CD4-positive, alpha-beta T cell (primary cell): ENCODE results near the gene ZNF846. TPM values are rescaled to one million over a fixed set of nuclear protein-coding genes. Genes with fewer than 3 reads are reported as not detected.
"Not testable (repeated sequence)": the region's sequence is repeated elsewhere in the genome, so short reads cannot be mapped to it uniquely, and the experiment has no call there.

Source experiments
- ATAC-seq: fragments of 200-7000 bp; cut with Tn5 transposase; one replicate; pipeline ENCODE4 v1.10.0; 2022; ENCODE audit warnings: mild to moderate bottlenecking; ENCODE audit not compliant: poor library complexity
- CTCF ChIA-PET: fragments of 350-600 bp; sonication (Branson Sonifier 250); formaldehyde crosslinking; loops from one replicate; lab custom pipeline; 2021; ENCODE audit warnings: antibody characterized with exemption, inconsistent platforms; lab: Charles Lee
- POLR2A ChIA-PET: fragments of 350-600 bp; sonication (Branson Sonifier 250); formaldehyde crosslinking; loops from one replicate; lab custom pipeline; 2021; ENCODE audit warnings: antibody characterized with exemption, inconsistent platforms; lab: Charles Lee
- DNase-seq, 14 experiments: peaks; one replicate each; pipeline ENCODE4 v3.0.0-alpha.2; 2013 to 2020; ENCODE audit warnings: mixed read lengths in 2 of 14
- H3K27ac ChIP-seq, 2 donors: one replicate each; pipeline versions ENCODE4 v1.5.1 to v1.7.0; 2013; ENCODE audit warnings: low read length in 2 of 2, low read depth in 1 of 2, mild to moderate bottlenecking in 1 of 2
- H3K27me3 ChIP-seq, 2 experiments: 1 replicate in 1 of 2; 2 replicates in 1 of 2; pipeline versions ENCODE4 v1.6.1 to v1.7.0; 2013; ENCODE audit warnings: low read length in 2 of 2, control low read depth in 1 of 2, mild to moderate bottlenecking in 1 of 2, moderate library complexity in 1 of 2; ENCODE audit not compliant: insufficient read depth in 2 of 2, control insufficient read depth in 1 of 2
- H3K36me3 ChIP-seq: one replicate; pipeline ENCODE4 v1.6.1; 2013; ENCODE audit warnings: low read length, control low read depth; ENCODE audit not compliant: insufficient read depth
- H3K4me1 ChIP-seq: one replicate; pipeline ENCODE4 v1.6.1; 2013; ENCODE audit warnings: low read length, control low read depth; ENCODE audit not compliant: insufficient read depth
- H3K4me3 ChIP-seq: one replicate; pipeline ENCODE4 v1.5.1; 2013; ENCODE audit warnings: mild to moderate bottlenecking, low read length, moderate library complexity
- H3K9me3 ChIP-seq, 2 experiments: 1 replicate in 1 of 2; 2 replicates in 1 of 2; pipeline versions ENCODE4 v1.6.1 to v1.7.0; 2013; ENCODE audit warnings: low read length in 2 of 2, mild to moderate bottlenecking in 2 of 2, control low read depth in 1 of 2, moderate library complexity in 1 of 2; ENCODE audit not compliant: control insufficient read depth in 1 of 2, insufficient read depth in 1 of 2
- H3K27ac Mint-ChIP-seq: one replicate; pipeline ENCODE4 v1.8.0; 2020; ENCODE audit warnings: mixed read lengths
- H3K27me3 Mint-ChIP-seq: one replicate; pipeline ENCODE4 v1.8.0; 2021; ENCODE audit warnings: mixed read lengths
- H3K36me3 Mint-ChIP-seq: one replicate; pipeline ENCODE4 v1.8.0; 2021; ENCODE audit warnings: low read depth, mixed read lengths
- H3K4me1 Mint-ChIP-seq: one replicate; pipeline ENCODE4 v1.8.0; 2021; ENCODE audit warnings: low read depth, mixed read lengths
- H3K4me3 Mint-ChIP-seq: one replicate; pipeline ENCODE4 v1.8.0; 2020; ENCODE audit warnings: mild to moderate bottlenecking, mixed read lengths
- H3K9me3 Mint-ChIP-seq: one replicate; pipeline ENCODE4 v1.8.0; 2020; ENCODE audit warnings: mixed read lengths
- CTCF ChIP-seq: fragments of 200-600 bp; IDR thresholded peaks from one replicate; pipeline ENCODE4 v1.8.0; 2022; ENCODE audit warnings: antibody characterized with exemption, mild to moderate bottlenecking
- intact Hi-C, 2 experiments: fragments of 100-400 bp; cut with DNase I in 1 of 2; cut with micrococcal nuclease in 1 of 2; formaldehyde crosslinking; loops; one replicate each; pipeline versions ENCODE4 v1.15.1 to v1.9.0; 2023 to 2025; cut with DNase I, micrococcal nuclease
- total RNA-seq, 174 experiments: library from RNA in 2 of 174; stranded (reverse) in 2 of 174; gene quantifications; one replicate each; pipeline ENCODE4 v1.2.3 and lab custom pipeline; 2021 to 2026

ZNF846 gene
- total RNA-seq, 2 experiments from 2014 or later: 7.9 to 8.5 TPM

DNA sequence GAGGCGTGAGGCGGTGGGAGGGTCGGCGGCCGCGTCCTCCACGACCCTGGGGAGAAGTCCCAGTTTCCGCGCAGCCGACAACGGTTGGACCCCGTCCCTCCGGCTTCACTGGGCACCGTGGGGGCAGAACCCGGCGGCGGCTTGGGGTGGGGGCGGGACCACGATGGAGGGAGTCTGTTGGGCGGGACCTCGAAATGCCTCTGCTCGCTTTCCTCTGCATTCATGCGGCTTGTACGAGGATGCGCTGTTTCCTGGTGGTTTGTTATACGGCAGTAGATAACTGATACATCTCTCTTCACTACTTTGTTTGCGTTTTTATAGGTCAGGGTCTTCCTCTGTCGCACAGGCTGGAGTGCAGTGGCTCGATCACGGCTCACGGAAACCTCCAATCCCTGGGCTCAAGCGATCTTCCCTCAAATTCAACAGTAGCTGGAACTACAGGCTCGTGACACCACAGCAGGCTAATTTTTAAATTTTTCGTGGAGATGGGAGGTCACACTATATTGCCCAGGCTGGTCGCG, 24.6 kb upstream of the ZNF846 start:
- intact Hi-C loops: loop anchor here (2.0 to 10.0 kb wide), 4 partner anchors 358 to 958 kb away; partner anchors contain the start of genes ZNF266 (in 2 of the 2), MBD3L1 (in 1 of the 2), ZNF558 (in 1 of the 2) and ZNF559 (in 1 of the 2)
- H3K4me3 Mint-ChIP-seq: peak overlapping the region; percentile 86
- H3K36me3 Mint-ChIP-seq: no peaks in the 10 kb centered on the region
- H3K36me3 ChIP-seq: no peaks in the 10 kb centered on the region
- DNase-seq (peak; percentile 38 to 87 (median 62)), ATAC-seq (peak; percentile 13)
- H3K9me3 Mint-ChIP-seq: no peaks in the 10 kb centered on the region
- peak overlapping the region; percentile 85 for H3K4me3 ChIP-seq
- no peaks in the 10 kb centered on the region for H3K27me3 ChIP-seq
- no peak for TF ChIP-seq CTCF
- POLR2A ChIA-PET: interaction anchor here (0.8 to 1.8 kb wide), 7 partner anchors 16 to 210 kb away, joined by 3 to 11 read pairs (median 3); partner anchors contain the start of gene ZNF846
- H3K27me3 Mint-ChIP-seq: no peaks in the 10 kb centered on the region
- peaks cover 0 to 13% of the 10 kb centered on the region in 2 experiments for H3K9me3 ChIP-seq
- H3K4me1 Mint-ChIP-seq: peaks cover 32% of the 10 kb centered on the region
- peak overlapping the region; percentile 89 for H3K27ac Mint-ChIP-seq
- peak overlapping the region; percentile 91 to 97 for H3K27ac ChIP-seq
- H3K4me1 ChIP-seq: peaks cover 22% of the 10 kb centered on the region
- CTCF ChIA-PET: interaction anchor here (1.7 kb wide), 1 partner anchor 167 kb away, joined by 5 read pairs; no protein-coding TSS in a partner anchor

GRCh38 chr19:9792206-9793070, 23.9 kb upstream of the ZNF846 start:
- no peaks in the 10 kb centered on the region for H3K27me3 Mint-ChIP-seq
- ChIA-PET CTCF (interaction anchor here (1.7 kb wide), 1 partner anchor 167 kb away, joined by 5 read pairs; no protein-coding TSS in a partner anchor), POLR2A (interaction anchor here (1.0 to 1.8 kb wide), 3 partner anchors 23 to 206 kb away, joined by 3 to 11 read pairs (median 4); partner anchors contain the start of gene ZNF846)
- peak overlapping the region; percentile 89 for H3K27ac Mint-ChIP-seq
- no peaks in the 10 kb centered on the region for H3K36me3 Mint-ChIP-seq
- peaks cover 26% of the 10 kb centered on the region for H3K4me1 Mint-ChIP-seq
- ATAC-seq: peak; percentile 49
- Histone ChIP-seq H3K4me1 (peaks cover 22% of the 10 kb centered on the region), H3K36me3 (no peaks in the 10 kb centered on the region), H3K27me3 (no peaks in the 10 kb centered on the region), H3K4me3 (peak overlapping the region; percentile 85), H3K9me3 (peaks cover 0 to 13% of the 10 kb centered on the region in 2 experiments), H3K27ac (peak overlapping the region; percentile 91 to 97)
- DNase-seq: peak; percentile 86 to 99 (median 94)
- H3K4me3 Mint-ChIP-seq: peak overlapping the region; percentile 86
- no peak for TF ChIP-seq CTCF
- intact Hi-C loops: loop anchor here (1.0 to 10.0 kb wide), 5 partner anchors 27 to 958 kb away; partner anchors contain the start of genes FBXL12 (in 2 of the 2), ZNF266 (in 2 of the 2), MBD3L1 (in 1 of the 2) and ZNF558 (in 1 of the 2)
- H3K9me3 Mint-ChIP-seq: no peaks in the 10 kb centered on the region

DNA sequence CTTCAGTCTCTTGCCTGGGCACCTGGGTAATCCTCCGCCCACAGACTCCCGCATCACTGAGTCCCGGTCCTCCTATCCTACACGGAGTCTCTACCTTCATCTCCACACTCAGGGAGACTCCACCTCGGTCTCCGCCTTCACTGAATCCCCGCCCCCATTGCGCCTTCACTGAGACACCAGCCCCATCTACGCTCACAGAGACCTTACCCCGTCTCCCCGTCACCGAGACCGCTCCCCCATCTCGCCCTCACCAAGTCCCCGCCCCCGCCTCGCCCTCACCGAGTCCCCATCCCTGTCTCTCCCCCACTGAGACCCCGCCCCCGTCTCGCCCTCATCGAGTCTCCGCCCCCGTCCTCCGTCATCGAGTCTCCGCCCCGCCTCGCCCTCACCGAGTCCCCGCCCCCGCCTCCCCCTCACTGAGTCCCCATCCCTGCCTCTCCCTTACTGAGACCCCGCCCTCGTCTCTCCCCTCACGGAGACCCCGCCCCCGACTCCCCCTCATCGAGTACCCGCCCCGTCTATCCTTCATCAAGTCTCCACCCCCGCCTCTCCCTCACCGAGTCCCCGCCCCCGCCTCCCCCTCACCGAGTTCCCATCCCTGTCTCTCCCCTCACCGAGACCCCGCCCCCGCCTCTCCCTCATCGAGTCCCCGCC, 23.1 kb upstream of the ZNF846 start:
- peaks cover 0 to 13% of the 10 kb centered on the region in 2 experiments for H3K9me3 ChIP-seq
- H3K4me1 Mint-ChIP-seq: peaks cover 27% of the 10 kb centered on the region
- H3K4me3 Mint-ChIP-seq: peak overlapping the region; percentile 86
- intact Hi-C loops: loop anchor here (1.0 to 10.0 kb wide), 5 partner anchors 28 to 957 kb away; partner anchors contain the start of genes FBXL12 (in 2 of the 2), ZNF266 (in 2 of the 2), MBD3L1 (in 1 of the 2) and ZNF558 (in 1 of the 2)
- H3K36me3 Mint-ChIP-seq: no peaks in the 10 kb centered on the region
- POLR2A ChIA-PET: no interaction called here
- H3K4me3 ChIP-seq: peak overlapping the region; percentile 85
- ATAC-seq: peak; percentile 54
- H3K27ac Mint-ChIP-seq: peak overlapping the region; percentile 89
- H3K27me3 Mint-ChIP-seq: no peaks in the 10 kb centered on the region
- peak; percentile 91 to 98 (median 95) for DNase-seq
- H3K27me3 ChIP-seq: no peaks in the 10 kb centered on the region
- CTCF ChIA-PET: interaction anchor here (0.6 kb wide), 1 partner anchor 205 kb away, joined by 4 read pairs; no protein-coding TSS in a partner anchor
- no peaks in the 10 kb centered on the region for H3K9me3 Mint-ChIP-seq
- peaks cover 23% of the 10 kb centered on the region for H3K4me1 ChIP-seq
- no peaks in the 10 kb centered on the region for H3K36me3 ChIP-seq
- no peak for TF ChIP-seq CTCF
- peak overlapping the region; percentile 91 to 97 for H3K27ac ChIP-seq

- H3K27ac ChIP-seq: peak overlapping the region; percentile 2 to 76
- POLR2A ChIA-PET, H3K27me3 ChIP-seq, DNase-seq, H3K9me3 Mint-ChIP-seq, H3K27me3 Mint-ChIP-seq, H3K36me3 ChIP-seq, H3K36me3 Mint-ChIP-seq, ATAC-seq: not testable (repeated sequence)
- CTCF ChIA-PET: interaction anchor here (0.6 kb wide), 2 partner anchors 105 to 205 kb away, joined by 3 to 4 read pairs; no protein-coding TSS in a partner anchor
- peaks cover 25% of the 10 kb centered on the region for H3K4me1 Mint-ChIP-seq
- peak overlapping the region; percentile 57 for H3K4me3 ChIP-seq
- H3K4me1 ChIP-seq: peaks cover 26% of the 10 kb centered on the region
- H3K4me3 Mint-ChIP-seq: peak overlapping the region; percentile 11
- intact Hi-C loops: loop anchor here (10.0 kb wide), 3 partner anchors 356 to 956 kb away; partner anchors contain the start of genes ZNF266 (in 2 of the 2), MBD3L1 (in 1 of the 2), ZNF558 (in 1 of the 2) and ZNF559 (in 1 of the 2)
- H3K9me3 ChIP-seq: peaks cover 0 to 13% of the 10 kb centered on the region in 2 experiments
- H3K27ac Mint-ChIP-seq: peak overlapping the region; percentile 89
Measured at GRCh38 chr19:9791073-9791367, 22.5 kb upstream of the ZNF846 start.
